ENCODE results near the gene GBX2.

The GBX2 gene

DNA sequence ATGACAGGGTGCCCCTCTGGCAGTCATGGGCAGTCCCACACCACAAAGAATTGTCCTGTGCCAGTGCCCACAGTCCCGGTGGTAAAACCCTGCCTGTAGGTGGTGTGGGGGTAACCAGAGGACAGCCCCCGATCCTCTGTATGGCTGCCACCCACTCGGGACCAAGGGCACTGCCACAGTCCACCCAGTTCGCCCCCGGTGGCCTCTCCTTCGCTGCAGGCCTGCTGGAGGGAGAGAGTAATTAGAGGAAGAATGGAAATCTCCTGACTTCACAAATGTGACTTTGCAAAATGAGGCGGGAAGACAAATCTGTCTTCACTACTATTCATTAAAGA, 11.4 kb downstream of the GBX2 start:
- no peaks in the 10 kb centered on the region; the same call in 1 of the 2 replicates for H4K20me1 ChIP-seq (ENCODE audit: insufficient read depth, low read length)
- peaks cover 8% of the 10 kb centered on the region for H3K9me3 ChIP-seq (ENCODE audit: insufficient read depth, low read length, severe bottlenecking)
- no peak overlapping the region for H2AFZ ChIP-seq (ENCODE audit: low read depth, low read length)
- no peaks in the 10 kb centered on the region for H3K4me1 ChIP-seq (ENCODE audit: insufficient read depth, low read length)
- no peaks in the 10 kb centered on the region for H3K36me3 ChIP-seq (ENCODE audit: insufficient read depth, low read length)
- H3K79me2 ChIP-seq (ENCODE audit: insufficient read depth, low read length): no peaks in the 10 kb centered on the region
- no peaks in the 10 kb centered on the region for H3K27me3 ChIP-seq (ENCODE audit: insufficient read depth, low read length, poor library complexity)
- no peak for DNase-seq
- no peak for ATAC-seq (ENCODE audit: insufficient read depth, low read depth)
- TF ChIP-seq, protein P1, sequence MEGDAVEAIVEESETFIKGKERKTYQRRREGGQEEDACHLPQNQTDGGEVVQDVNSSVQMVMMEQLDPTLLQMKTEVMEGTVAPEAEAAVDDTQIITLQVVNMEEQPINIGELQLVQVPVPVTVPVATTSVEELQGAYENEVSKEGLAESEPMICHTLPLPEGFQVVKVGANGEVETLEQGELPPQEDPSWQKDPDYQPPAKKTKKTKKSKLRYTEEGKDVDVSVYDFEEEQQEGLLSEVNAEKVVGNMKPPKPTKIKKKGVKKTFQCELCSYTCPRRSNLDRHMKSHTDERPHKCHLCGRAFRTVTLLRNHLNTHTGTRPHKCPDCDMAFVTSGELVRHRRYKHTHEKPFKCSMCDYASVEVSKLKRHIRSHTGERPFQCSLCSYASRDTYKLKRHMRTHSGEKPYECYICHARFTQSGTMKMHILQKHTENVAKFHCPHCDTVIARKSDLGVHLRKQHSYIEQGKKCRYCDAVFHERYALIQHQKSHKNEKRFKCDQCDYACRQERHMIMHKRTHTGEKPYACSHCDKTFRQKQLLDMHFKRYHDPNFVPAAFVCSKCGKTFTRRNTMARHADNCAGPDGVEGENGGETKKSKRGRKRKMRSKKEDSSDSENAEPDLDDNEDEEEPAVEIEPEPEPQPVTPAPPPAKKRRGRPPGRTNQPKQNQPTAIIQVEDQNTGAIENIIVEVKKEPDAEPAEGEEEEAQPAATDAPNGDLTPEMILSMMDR (IDR thresholded peaks at IDR 0.05; ENCODE audit: borderline replicate concordance, extremely low read depth, low read length, poor library complexity, severe bottlenecking): no peak
- no peak for TF ChIP-seq EZH2 (IDR thresholded peaks at IDR 0.05; ENCODE audit: borderline replicate concordance, low read depth, low read length, severe bottlenecking)
- no peak overlapping the region for H3K4me3 ChIP-seq (ENCODE audit: low read depth in 1 of 2, low read length in 2 of 2)
- H3K9ac ChIP-seq (ENCODE audit: low read depth, low read length): no peak overlapping the region
- no peak overlapping the region for H3K27ac ChIP-seq (ENCODE audit: low read length)
- no peak overlapping the region for H3K4me2 ChIP-seq (ENCODE audit: insufficient read depth, low read length)

DNA sequence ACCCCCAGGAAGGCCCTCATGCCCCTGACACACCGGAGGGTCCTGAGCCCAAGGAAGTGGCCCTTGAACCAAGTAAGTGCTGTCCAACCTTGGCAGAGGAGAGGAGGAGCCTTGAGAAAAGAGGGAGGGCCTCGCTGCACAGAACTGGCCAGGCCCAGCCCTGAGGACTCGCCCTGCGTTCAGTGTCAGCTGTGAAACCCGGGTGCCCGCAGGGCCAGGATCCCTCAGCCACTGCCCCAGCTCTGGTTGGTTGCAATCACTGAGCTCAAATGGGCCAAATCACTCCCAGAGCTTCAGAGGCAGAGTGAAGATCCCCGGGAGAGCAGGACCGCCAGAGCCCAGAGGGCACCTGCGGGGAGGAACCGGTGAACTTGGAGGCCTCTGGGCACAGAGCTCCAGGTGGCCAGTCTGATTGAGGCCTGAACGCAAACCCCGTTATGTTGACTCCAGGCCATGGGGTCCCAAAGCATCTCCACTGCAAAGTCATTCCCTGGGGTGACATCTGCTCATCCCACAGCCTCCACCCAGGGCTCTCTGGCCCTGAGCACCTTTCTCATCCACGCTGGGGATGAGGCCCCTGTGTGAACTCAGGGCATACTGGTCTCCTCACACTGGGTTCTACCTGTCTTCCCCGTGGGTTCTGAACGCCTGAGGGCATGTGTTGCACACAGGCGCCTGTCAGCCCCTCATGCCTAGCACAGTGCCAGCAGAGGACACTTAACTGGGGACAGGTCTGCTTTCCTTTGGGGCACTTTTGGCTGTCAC, 11.9 kb downstream of the GBX2 start:
- Histone ChIP-seq H3K4me2 (ENCODE audit: insufficient read depth, low read length) (no peak overlapping the region), H4K20me1 (ENCODE audit: insufficient read depth, low read length) (no peaks in the 10 kb centered on the region; the same call in 1 of the 2 replicates), H3K27ac (ENCODE audit: low read length) (no peak overlapping the region), H2AFZ (ENCODE audit: low read depth, low read length) (no peak overlapping the region), H3K9ac (ENCODE audit: low read depth, low read length) (no peak overlapping the region), H3K9me3 (ENCODE audit: insufficient read depth, low read length, severe bottlenecking) (peaks cover 8% of the 10 kb centered on the region), H3K79me2 (ENCODE audit: insufficient read depth, low read length) (no peaks in the 10 kb centered on the region), H3K36me3 (ENCODE audit: insufficient read depth, low read length) (no peaks in the 10 kb centered on the region), H3K4me1 (ENCODE audit: insufficient read depth, low read length) (no peaks in the 10 kb centered on the region), H3K4me3 (ENCODE audit: low read depth in 1 of 2, low read length in 2 of 2) (no peak overlapping the region), H3K27me3 (ENCODE audit: insufficient read depth, low read length, poor library complexity) (no peaks in the 10 kb centered on the region)
- no peak for DNase-seq
- no peak for ATAC-seq (ENCODE audit: insufficient read depth, low read depth)
- no peak for TF ChIP-seq EZH2 (IDR thresholded peaks at IDR 0.05; ENCODE audit: borderline replicate concordance, low read depth, low read length, severe bottlenecking)
- TF ChIP-seq, protein P1 (IDR thresholded peaks at IDR 0.05; ENCODE audit: borderline replicate concordance, extremely low read depth, low read length, poor library complexity, severe bottlenecking): no peak

DNA sequence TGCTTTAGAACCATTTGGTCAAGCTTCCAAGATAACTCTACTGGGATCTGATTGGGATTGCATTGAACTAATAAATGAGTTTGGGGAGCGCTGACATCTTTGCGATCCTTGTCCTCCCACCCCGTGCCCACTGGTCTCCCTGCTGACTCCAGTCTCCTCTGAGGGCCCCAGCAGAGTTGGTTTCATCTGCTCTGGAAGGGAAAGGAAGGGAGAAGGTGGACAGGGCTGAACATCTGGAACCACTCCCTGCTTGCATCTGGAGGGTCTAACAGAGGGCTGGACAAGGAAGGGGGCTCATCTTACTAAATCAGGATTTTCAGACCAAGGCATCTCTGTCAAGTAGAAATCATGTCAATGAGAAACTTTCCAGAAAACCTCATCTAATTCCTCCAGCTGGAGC, 12.8 kb downstream of the GBX2 start:
- no peak for TF ChIP-seq EZH2 (IDR thresholded peaks at IDR 0.05; ENCODE audit: borderline replicate concordance, low read depth, low read length, severe bottlenecking)
- TF ChIP-seq, protein P1 (IDR thresholded peaks at IDR 0.05; ENCODE audit: borderline replicate concordance, extremely low read depth, low read length, poor library complexity, severe bottlenecking): no peak
- no peak overlapping the region for H2AFZ ChIP-seq (ENCODE audit: low read depth, low read length)
- no peak overlapping the region for H3K9ac ChIP-seq (ENCODE audit: low read depth, low read length)
- no peaks in the 10 kb centered on the region for H3K4me1 ChIP-seq (ENCODE audit: insufficient read depth, low read length)
- no peaks in the 10 kb centered on the region for H3K36me3 ChIP-seq (ENCODE audit: insufficient read depth, low read length)
- DNase-seq (no peak), ATAC-seq (ENCODE audit: insufficient read depth, low read depth) (no peak)
- H3K27ac ChIP-seq (ENCODE audit: low read length): no peak overlapping the region
- no peaks in the 10 kb centered on the region for H3K79me2 ChIP-seq (ENCODE audit: insufficient read depth, low read length)
- peaks cover 8% of the 10 kb centered on the region for H3K9me3 ChIP-seq (ENCODE audit: insufficient read depth, low read length, severe bottlenecking)
- H4K20me1 ChIP-seq (ENCODE audit: insufficient read depth, low read length): no peaks in the 10 kb centered on the region; the same call in 1 of the 2 replicates
- no peak overlapping the region for H3K4me3 ChIP-seq (ENCODE audit: low read depth in 1 of 2, low read length in 2 of 2)
- H3K4me2 ChIP-seq (ENCODE audit: insufficient read depth, low read length): no peak overlapping the region
- no peaks in the 10 kb centered on the region for H3K27me3 ChIP-seq (ENCODE audit: insufficient read depth, low read length, poor library complexity)

All from DND-41 (cell line).